Kidney (tissue), 14 donors: ENCODE data around the gene TFG. TPM values are rescaled to one million over a fixed set of nuclear protein-coding genes. Genes with fewer than 3 reads are reported as not detected.

Source experiments
- DNase-seq, 5 donors: peaks; one replicate each; pipeline ENCODE4 v3.0.0-alpha.2; 2013 to 2020
- FAIRE-seq: peaks from 2 replicates; lab custom pipeline; 2012; peaks lifted over from hg19 to GRCh38; lab: Jason Lieb, UNC
- H3K27ac ChIP-seq, 2 donors: one replicate each; pipeline ENCODE4 v1.7.0; 2013; ENCODE audit warnings: low read depth in 2 of 2, low read length in 2 of 2, inconsistent platforms in 1 of 2
- H3K27me3 ChIP-seq: one replicate; pipeline ENCODE4 v1.7.1; 2013; ENCODE audit warnings: low read length, inconsistent platforms; ENCODE audit not compliant: control insufficient read depth, insufficient read depth
- H3K36me3 ChIP-seq, 3 donors: one replicate each; pipeline versions ENCODE4 v1.7.0 to v1.7.1; 2013; ENCODE audit warnings: low read length in 3 of 3, control low read depth in 1 of 3, inconsistent platforms in 1 of 3; ENCODE audit not compliant: insufficient read depth in 3 of 3, control insufficient read depth in 2 of 3
- H3K4me1 ChIP-seq, 3 donors: one replicate each; pipeline versions ENCODE4 v1.7.0 to v1.7.1; 2013; ENCODE audit warnings: low read length in 3 of 3, inconsistent platforms in 1 of 3, low read depth in 1 of 3; ENCODE audit not compliant: control insufficient read depth in 2 of 3, insufficient read depth in 2 of 3
- H3K4me3 ChIP-seq, 3 donors: one replicate each; pipeline versions ENCODE4 v1.7.0 to v1.8.1; 2013; ENCODE audit warnings: low read length in 3 of 3, control low read depth in 1 of 3, inconsistent platforms in 1 of 3
- H3K9ac ChIP-seq, 3 donors: one replicate each; pipeline versions ENCODE4 v1.7.0 to v1.7.1; 2013; ENCODE audit warnings: low read length in 3 of 3, control low read depth in 1 of 3, inconsistent platforms in 1 of 3
- H3K9me3 ChIP-seq, 3 donors: one replicate each; pipeline versions ENCODE4 v1.7.0 to v1.7.1; 2013; ENCODE audit warnings: low read length in 3 of 3, control low read depth in 1 of 3, inconsistent platforms in 1 of 3; ENCODE audit not compliant: control insufficient read depth in 2 of 3, insufficient read depth in 1 of 3
- CTCF ChIP-seq: IDR thresholded peaks from 3 replicates; pipeline ENCODE4 v1.5.1; 2012; ENCODE audit warnings: mild to moderate bottlenecking, moderate library complexity, borderline replicate concordance; ENCODE audit not compliant: insufficient read depth; ENCODE audit errors: extremely low read depth
- intact Hi-C: fragments of 100-400 bp; cut with DNase I; formaldehyde crosslinking; loops from one replicate; pipeline ENCODE4 v1.11.1; 2022
- polyA plus RNA-seq: library from polyadenylated mRNA; stranded (reverse); fragments of 350-450 nt; fragmentation: Illumina TruSeq; extraction: RNeasy Lipid Tissue Mini Kit (QIAGEN cat#74804); gene quantifications from one replicate; pipeline ENCODE4 v1.2.3, GENCODE V29; 2014; ENCODE audit warnings: low read depth, low replicate concordance; ENCODE audit not compliant: insufficient read depth
- total RNA-seq: library from RNA; stranded (reverse); fragmentation: NEBNext Ultra II Directional; extraction: Animal tissue kit (Norgen Biotek cat#: 25700); gene quantifications from one replicate; pipeline ENCODE4 v1.2.1, GENCODE V29; 2021
- donor health status: control.
- donor health status: control.
- donor health status: control.
- donor health status: control.
- donor health status: control.
- donor health status: DM: yes; HTN: yes; CAD: no.
- donor health status: Normal renal cell carcinoma (clear cell type).

TFG gene
- total and polyA plus RNA-seq, 2 donors from 2014 or later, result 84.8 to 86.2 TPM

DNA sequence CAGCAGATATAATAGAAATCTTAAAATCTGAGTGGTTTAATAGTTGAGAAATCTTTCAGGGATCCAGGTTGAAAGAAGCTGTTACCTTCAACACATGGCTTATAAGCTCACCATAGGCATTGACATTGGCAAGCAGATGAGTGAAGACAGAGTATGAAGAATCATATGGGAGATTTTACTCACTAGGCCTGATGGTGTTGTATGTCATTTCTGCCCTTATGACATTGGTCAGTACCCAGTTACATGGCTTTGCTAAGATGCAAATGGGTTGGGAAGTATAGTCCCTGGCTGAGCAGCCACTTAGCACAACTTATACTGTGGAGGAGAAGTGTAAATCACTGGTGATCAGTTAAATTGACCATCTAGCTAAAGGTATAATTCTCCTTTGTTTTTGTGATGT is 5.9 kb downstream of the TFG start:
- H3K9ac ChIP-seq, result no peak overlapping the region
- H3K4me1 ChIP-seq, result peaks cover 0 to 5% (median 2%) of the 10 kb centered on the region in 3 donors
- H3K9me3 ChIP-seq, result no peaks in the 10 kb centered on the region
- no peak overlapping the region for H3K4me3 ChIP-seq
- peaks cover 1 to 4% (median 3%) of the 10 kb centered on the region in 3 donors for H3K36me3 ChIP-seq
- intact Hi-C loops, result no loop called here
- H3K27ac ChIP-seq, result no peak overlapping the region
- H3K27me3 ChIP-seq, result no peaks in the 10 kb centered on the region
- DNase-seq (no peak), FAIRE-seq (no peak)
- no peak for TF ChIP-seq CTCF

GRCh38 chr3:100717063-100717462 is 7.8 kb downstream of the TFG start:
- no peak for DNase-seq
- H3K27ac ChIP-seq, result no peak overlapping the region
- H3K4me3 ChIP-seq, result no peak overlapping the region
- H3K9ac ChIP-seq, result no peak overlapping the region
- intact Hi-C loops, result no loop called here
- no peaks in the 10 kb centered on the region for H3K27me3 ChIP-seq
- H3K36me3 ChIP-seq, result peaks cover 3 to 12% (median 11%) of the 10 kb centered on the region in 3 donors
- no peak for FAIRE-seq
- no peak for TF ChIP-seq CTCF
- no peaks in the 10 kb centered on the region for H3K9me3 ChIP-seq
- H3K4me1 ChIP-seq, result no peaks in the 10 kb centered on the region

- no peaks in the 10 kb centered on the region for H3K4me1 ChIP-seq
- no peak overlapping the region for H3K27ac ChIP-seq
- H3K36me3 ChIP-seq, result peaks cover 3 to 16% (median 13%) of the 10 kb centered on the region in 3 donors
- intact Hi-C loops, result no loop called here
- no peak for FAIRE-seq
- H3K27me3 ChIP-seq, result no peaks in the 10 kb centered on the region
- H3K9ac ChIP-seq, result no peak overlapping the region
- H3K9me3 ChIP-seq, result no peaks in the 10 kb centered on the region
- no peak for DNase-seq
- no peak for TF ChIP-seq CTCF
- no peak overlapping the region for H3K4me3 ChIP-seq
Observed at GRCh38 chr3:100717637-100718487, 8.6 kb downstream of the TFG start.
